ENCODE measurements around the gene ANXA4.

ANXA4 gene

GRCh38 chr2:69744456-69744855 is 2.5 kb downstream of the ANXA4 start:
- Histone ChIP-seq H3K4me1 (peaks cover 0 to 43% (median 22%) of the 10 kb centered on the region in 4 donors), H3K36me3 (no peaks in the 10 kb centered on the region), H3K27me3 (no peaks in the 10 kb centered on the region), H3K4me3 (no peak overlapping the region), H3K9me3 (no peaks in the 10 kb centered on the region), H3K27ac (peak overlapping the region in 1 of 2 donors; percentile 99)
- TF ChIP-seq CTCF (IDR thresholded peaks at IDR 0.05) = no peak
- intact Hi-C loops (cut with DNase I; ENCODE audit: low total_unique reads) = no loop called here
- no peak for DNase-seq

- Histone ChIP-seq H3K27ac (peak overlapping the region in 1 of 2 donors; percentile 99), H3K4me1 (peaks cover 0 to 48% (median 25%) of the 10 kb centered on the region in 4 donors), H3K9me3 (no peaks in the 10 kb centered on the region), H3K36me3 (no peaks in the 10 kb centered on the region), H3K27me3 (no peaks in the 10 kb centered on the region), H3K4me3 (no peak overlapping the region)
- TF ChIP-seq CTCF (IDR thresholded peaks at IDR 0.05) = no peak
- DNase-seq = no peak
- intact Hi-C loops (cut with DNase I; ENCODE audit: low total_unique reads) = no loop called here
Observed at GRCh38 chr2:69745035-69745434, 3.1 kb downstream of the ANXA4 start.

GRCh38 chr2:69750246-69750645 is 8.3 kb downstream of the ANXA4 start:
- no peaks in the 10 kb centered on the region for H3K36me3 ChIP-seq
- peaks cover 0 to 58% (median 30%) of the 10 kb centered on the region in 4 donors for H3K4me1 ChIP-seq
- H3K27ac ChIP-seq = peak overlapping the region; percentile 28 to 38
- intact Hi-C loops (cut with DNase I; ENCODE audit: low total_unique reads) = no loop called here
- H3K27me3 ChIP-seq = no peaks in the 10 kb centered on the region
- no peaks in the 10 kb centered on the region for H3K9me3 ChIP-seq
- no peak overlapping the region for H3K4me3 ChIP-seq
- no peak for TF ChIP-seq CTCF (IDR thresholded peaks at IDR 0.05)
- no peak for DNase-seq

- no peak for DNase-seq
- no peaks in the 10 kb centered on the region for H3K9me3 ChIP-seq
- intact Hi-C loops (cut with DNase I; ENCODE audit: low total_unique reads) = no loop called here
- H3K27ac ChIP-seq = peak overlapping the region; percentile 69 to 70
- H3K36me3 ChIP-seq = peaks cover 9 to 16% (median 13%) of the 10 kb centered on the region in 3 donors
- no peak overlapping the region for H3K4me3 ChIP-seq
- peaks cover 0 to 64% (median 37%) of the 10 kb centered on the region in 4 donors for H3K4me1 ChIP-seq
- TF ChIP-seq CTCF (IDR thresholded peaks at IDR 0.05) = no peak
- no peaks in the 10 kb centered on the region for H3K27me3 ChIP-seq
Observed at GRCh38 chr2:69753659-69754363, 11.9 kb downstream of the ANXA4 start.

- Histone ChIP-seq H3K4me1 (peaks cover 0 to 60% (median 36%) of the 10 kb centered on the region in 4 donors), H3K4me3 (peak overlapping the region; percentile 15 to 32), H3K36me3 (peaks cover 9 to 16% (median 13%) of the 10 kb centered on the region in 3 donors), H3K27ac (peak overlapping the region; percentile 69 to 70), H3K9me3 (no peaks in the 10 kb centered on the region), H3K27me3 (no peaks in the 10 kb centered on the region)
- TF ChIP-seq CTCF (IDR thresholded peaks at IDR 0.05) = no peak
- intact Hi-C loops (cut with DNase I; ENCODE audit: low total_unique reads) = no loop called here
- DNase-seq = no peak
Observed at GRCh38 chr2:69754633-69755032, 12.7 kb downstream of the ANXA4 start.
